Measurements from ENCODE around the gene IZUMO1. TPM values are rescaled to one million over a fixed set of nuclear protein-coding genes. Genes with fewer than 3 reads are reported as not detected.

Gene IZUMO1
- total and polyA plus RNA-seq, 9 of the 15 experiments (the other 6 are each of a cell fraction or from before 2014, with no cell fraction given) = 0.14 to 2.1 (median 0.73) TPM

GRCh38 chr19:48795055-48795684, 48.5 kb upstream of the IZUMO1 start (continued):
- TF ChIP-seq HBP1 (CRISPR knock-in tag; IDR thresholded peaks at IDR 0.05) = no peak
- peak; percentile 61 for TF ChIP-seq CHD2 (IDR thresholded peaks at IDR 0.05; ENCODE audit: low read depth, low read length)
- no peak for TF ChIP-seq GATA2 (CRISPR knock-in tag; IDR thresholded peaks at IDR 0.05)
- peak; percentile 79; the same call in 1 of the 2 replicates for TF ChIP-seq ZNF263 (CRISPR knock-in tag; IDR thresholded peaks at IDR 0.05; ENCODE audit: borderline replicate concordance)
- TF ChIP-seq ZNF717 (CRISPR knock-in tag; IDR thresholded peaks at IDR 0.05) = no peak
- TF ChIP-seq TRIM24 (IDR thresholded peaks at IDR 0.05) = no peak
- TF ChIP-seq IRF2 (CRISPR knock-in tag; IDR thresholded peaks at IDR 0.05) = no peak
- peak; percentile 67; the same call in 1 of the 2 replicates for TF ChIP-seq ZNF511 (CRISPR knock-in tag; IDR thresholded peaks at IDR 0.05)
- no peak; the same call in 1 of the 2 replicates for TF ChIP-seq SIN3B (IDR thresholded peaks at IDR 0.05; ENCODE audit: low read depth)
- TF ChIP-seq THAP12 (CRISPR knock-in tag; IDR thresholded peaks at IDR 0.05) = no peak
- TF ChIP-seq ZNF197 (CRISPR knock-in tag; IDR thresholded peaks at IDR 0.05; ENCODE audit: low read depth) = peak; percentile 98
- TF ChIP-seq TFAP4 (CRISPR knock-in tag; IDR thresholded peaks at IDR 0.05; ENCODE audit: borderline replicate concordance) = peak; percentile 86
- TF ChIP-seq PBX2 (CRISPR knock-in tag; IDR thresholded peaks at IDR 0.05; ENCODE audit: low read depth) = no peak
- TF ChIP-seq PBX2 (tag; conservative IDR thresholded peaks at IDR 0.05; ENCODE audit: low read depth) = no peak
- TF ChIP-seq HMG20B (CRISPR knock-in tag; IDR thresholded peaks at IDR 0.05) = no peak
- no peak for TF ChIP-seq BRF1 (IDR thresholded peaks at IDR 0.05; ENCODE audit: borderline replicate concordance, extremely low read depth, insufficient read length)
- no peak for TF ChIP-seq ZNF778 (CRISPR knock-in tag; IDR thresholded peaks at IDR 0.05)
- peak; percentile 79; the same call in 1 of the 2 replicates for TF ChIP-seq ZNF12 (CRISPR knock-in tag; IDR thresholded peaks at IDR 0.05)
- TF ChIP-seq POLR2AphosphoS2 (IDR thresholded peaks at IDR 0.05; ENCODE audit: low read length) = peak; percentile 97
